GM21423 (cell line): ENCODE results near the gene PTGES.
"Not testable (repeated sequence)": the region's sequence is repeated elsewhere in the genome, so short reads cannot be mapped to it uniquely, and the experiment has no call there.

Experiments used
- ATAC-seq: cut with Tn5 transposase; IDR thresholded peaks from one replicate; pipeline ENCODE4 v1.9.1; 2021; ENCODE audit warnings: mild to moderate bottlenecking, moderate library complexity; ENCODE audit not compliant: unreplicated experiment

PTGES gene, protein sequence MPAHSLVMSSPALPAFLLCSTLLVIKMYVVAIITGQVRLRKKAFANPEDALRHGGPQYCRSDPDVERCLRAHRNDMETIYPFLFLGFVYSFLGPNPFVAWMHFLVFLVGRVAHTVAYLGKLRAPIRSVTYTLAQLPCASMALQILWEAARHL

DNA sequence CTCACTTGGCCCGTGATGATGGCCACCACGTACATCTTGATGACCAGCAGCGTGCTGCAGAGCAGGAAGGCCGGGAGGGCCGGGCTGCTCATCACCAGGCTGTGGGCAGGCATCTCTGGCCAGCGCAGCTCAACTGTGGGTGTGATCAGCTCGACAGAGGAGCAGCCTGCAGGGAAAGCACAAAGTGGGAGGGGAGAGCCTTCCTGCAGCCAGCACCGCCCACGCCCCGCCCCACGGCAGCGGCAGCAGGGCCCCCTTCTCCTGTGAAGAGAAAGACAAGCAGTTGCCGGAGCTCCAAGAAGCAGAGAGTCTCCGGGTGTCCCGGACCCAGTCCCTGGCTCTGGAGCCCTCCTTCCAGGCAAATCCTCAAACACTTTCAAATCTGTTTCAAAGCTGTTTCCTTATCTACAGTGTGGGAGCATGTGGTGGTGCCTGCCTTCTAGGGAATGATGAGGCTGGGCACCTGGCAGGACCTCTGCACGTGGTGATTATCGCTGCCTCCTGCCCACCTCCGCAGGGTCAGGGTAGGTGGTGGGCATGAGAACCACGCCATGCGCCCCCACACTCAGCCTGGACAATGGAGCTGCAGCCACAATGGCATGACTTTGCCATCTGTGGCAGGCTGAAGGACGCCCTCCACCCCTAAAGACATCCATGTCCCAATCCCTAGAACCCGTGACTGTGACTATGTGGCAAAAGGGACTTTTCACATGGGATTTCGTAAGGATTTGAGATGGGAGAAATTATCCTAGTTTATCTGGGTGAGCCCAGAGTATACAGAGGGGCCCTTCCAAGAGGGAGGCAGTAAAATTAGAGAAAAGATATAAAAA, at the start of gene PTGES:
TSS of gene PTGES (minus strand) at position 143 of the 830 bp plus-strand sequence. CDS start at position 113, 30 bp downstream.
- no peak for ATAC-seq

GRCh38 chr9:129801504-129801903, 48.7 kb upstream of the PTGES start:
- no peak for ATAC-seq

- ATAC-seq: no peak
These were observed 46.1 kb upstream of the PTGES start for GRCh38 chr9:129798973-129799372.

DNA sequence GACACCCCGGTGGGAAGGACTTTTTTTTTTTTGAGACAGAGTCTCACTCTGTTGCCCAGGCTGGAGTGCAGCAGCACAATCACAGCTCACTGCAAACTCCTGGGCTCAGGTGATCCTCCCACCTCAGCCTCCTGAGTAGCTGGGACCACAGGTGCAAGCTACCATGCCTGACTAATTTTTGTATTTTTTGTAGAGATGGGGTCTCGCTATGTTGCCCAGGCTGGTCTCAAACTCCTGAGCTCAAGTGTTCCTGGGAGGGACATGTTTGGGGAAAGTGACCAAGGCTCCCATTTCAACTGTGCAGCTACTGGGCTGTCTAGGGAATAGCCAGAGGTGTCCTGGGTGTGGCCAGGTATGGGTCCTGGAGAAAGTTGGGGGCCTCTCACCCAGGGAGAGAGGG, 43.2 kb upstream of the PTGES start:
- ATAC-seq: not testable (repeated sequence)

DNA sequence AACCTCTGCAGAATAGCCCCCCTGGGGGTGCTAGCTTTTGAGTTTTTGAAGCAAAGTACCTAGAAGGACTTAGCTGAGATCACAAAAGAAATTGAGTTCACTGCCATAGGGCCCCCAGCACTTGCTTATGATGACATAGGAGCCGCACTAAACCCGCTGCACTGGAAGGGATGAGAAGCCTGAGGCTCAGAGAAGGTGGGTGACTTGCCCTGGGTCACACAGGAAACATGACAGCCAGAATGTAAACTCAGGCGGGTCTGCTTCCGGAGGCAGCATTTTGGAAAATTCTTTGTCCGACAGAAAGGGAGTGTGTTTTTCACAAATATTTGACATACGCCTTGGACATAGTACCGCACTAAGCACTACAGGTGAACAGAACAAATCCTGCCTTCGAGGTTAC, 41.7 kb upstream of the PTGES start:
- no peak for ATAC-seq

GRCh38 chr9:129786481-129786880, 33.6 kb upstream of the PTGES start:
- no peak for ATAC-seq

DNA sequence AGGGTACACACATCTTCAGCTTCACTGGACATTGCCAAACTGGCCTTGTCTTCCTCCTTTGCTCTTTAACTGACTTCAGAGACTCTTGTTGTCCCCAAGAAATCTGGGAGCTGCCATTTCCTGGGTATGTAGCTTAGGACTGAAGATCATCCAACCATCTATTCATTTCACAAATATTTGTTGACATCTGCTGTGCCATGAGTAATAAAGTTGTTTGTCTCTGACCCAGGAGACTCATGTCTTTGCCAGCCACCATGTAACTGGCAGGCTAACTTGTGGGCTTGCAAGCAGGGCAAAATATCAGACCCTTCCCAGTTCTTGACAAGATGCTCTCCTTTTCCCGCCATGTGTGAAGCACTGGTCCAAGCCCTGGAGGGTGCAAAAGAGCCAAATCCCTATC, 33.0 kb upstream of the PTGES start:
- ATAC-seq: no peak

GRCh38 chr9:129784970-129785369, 32.1 kb upstream of the PTGES start:
- ATAC-seq: not testable (repeated sequence)

DNA sequence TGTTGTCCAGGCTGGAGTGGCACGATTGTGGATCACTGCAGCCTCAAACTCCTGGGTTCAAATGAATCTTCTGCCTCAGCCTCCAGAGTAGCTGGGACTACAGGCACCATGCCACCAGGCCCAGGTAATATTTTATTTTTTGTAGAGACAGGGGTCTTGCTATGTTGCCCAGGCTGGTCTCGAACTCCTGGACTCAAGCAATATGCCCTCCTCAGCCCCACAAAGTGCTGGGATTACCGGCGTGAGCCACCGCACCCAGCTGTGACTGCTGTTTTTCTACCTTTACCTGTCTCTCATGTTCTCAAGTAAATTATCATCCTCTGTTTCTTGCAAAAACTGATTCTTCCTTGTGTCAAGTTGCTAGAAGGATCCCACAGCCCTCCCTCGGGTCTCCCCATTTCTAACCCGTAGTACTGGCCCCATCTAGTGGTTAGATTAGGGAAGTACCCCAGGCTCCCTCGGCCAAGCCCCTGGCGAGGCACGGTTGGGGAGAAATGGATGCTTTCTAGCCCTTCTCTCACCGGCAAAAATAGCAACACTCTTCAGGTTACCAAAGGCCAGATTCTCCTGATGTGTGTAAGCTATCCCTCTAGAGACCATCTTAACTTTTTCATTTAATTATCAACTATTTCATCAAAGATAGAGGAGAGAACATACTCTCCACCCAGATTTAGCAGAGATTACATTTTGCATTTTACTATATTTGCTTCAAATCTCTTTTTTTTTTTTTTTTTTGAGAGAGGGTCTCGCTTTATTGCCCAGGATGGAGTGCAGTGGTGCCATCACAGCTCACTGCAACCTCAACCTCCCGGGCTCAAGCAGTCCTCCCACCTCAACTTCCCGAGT, 30.9 kb upstream of the PTGES start:
- ATAC-seq: no peak

DNA sequence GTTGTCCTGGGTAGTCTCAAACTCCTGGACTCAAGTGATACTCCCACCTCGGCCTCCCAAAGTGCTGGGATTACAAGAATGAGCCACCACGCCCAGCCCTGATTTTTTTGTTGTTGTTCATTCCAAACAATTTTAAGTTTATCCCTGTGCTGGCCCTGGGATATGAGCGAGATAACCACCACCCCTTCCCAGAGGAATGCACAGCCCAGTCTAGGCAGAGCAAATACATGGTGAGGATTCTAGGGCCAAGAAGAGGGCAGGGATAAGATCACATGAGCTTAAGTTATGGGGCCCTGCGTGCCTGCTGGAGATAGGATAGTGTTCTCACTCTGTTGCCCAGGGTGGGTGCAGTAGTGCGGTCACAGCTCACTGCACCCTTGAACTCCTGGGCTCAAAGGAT, 29.1 kb upstream of the PTGES start:
- ATAC-seq: no peak

DNA sequence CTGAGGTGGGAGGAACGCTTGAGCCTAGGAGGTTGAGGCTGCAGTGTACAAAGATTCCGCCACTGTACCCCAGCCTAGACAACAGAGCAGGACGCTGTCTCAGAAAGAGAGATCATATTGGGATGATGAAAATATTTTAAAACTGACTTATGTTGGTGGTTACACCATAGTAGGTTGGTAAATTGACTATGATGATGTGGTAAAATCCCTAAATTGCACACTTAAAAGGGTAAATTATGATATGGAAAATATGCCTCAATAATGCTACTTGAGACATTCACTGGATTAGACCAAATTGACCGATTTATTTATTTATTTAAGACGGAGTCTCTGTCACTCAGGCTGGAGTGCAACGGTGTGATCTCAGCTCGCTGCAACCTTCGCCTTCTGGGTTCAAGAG, 28.3 kb upstream of the PTGES start:
- no peak for ATAC-seq

DNA sequence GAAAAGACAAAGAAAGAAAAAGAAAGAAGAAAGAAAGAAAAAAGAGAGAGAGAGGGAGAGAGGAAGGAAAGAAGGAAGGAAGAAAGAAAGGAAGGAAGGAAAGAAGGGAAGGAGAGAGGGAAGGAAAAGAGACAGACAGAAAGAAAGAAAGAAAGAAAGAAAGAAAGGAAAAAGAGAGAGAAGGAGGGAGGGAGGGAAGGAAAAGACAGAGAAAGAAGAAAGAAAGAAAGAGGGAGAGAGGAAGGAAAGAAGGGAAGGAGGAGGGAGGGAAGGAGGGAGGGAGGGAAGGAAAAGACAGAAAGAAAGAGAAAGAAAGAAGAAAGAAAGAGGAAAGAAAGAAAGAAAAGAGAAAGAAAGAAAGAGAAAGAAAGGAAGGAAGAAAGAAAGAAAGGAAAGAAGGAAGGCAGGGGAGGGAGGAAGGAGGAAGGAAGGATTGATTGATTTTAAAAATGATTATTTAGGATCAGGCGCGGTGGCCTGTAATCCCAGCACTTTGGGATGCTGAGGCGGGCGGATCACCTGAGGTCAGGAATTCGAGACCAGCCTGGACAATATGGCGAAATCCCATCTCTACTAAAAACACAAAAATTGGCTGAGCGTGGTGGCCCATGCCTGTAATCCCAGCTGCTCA, 26.8 kb upstream of the PTGES start:
- ATAC-seq: no peak

- ATAC-seq: no peak
These were observed 25.6 kb upstream of the PTGES start for GRCh38 chr9:129778469-129778868.

DNA sequence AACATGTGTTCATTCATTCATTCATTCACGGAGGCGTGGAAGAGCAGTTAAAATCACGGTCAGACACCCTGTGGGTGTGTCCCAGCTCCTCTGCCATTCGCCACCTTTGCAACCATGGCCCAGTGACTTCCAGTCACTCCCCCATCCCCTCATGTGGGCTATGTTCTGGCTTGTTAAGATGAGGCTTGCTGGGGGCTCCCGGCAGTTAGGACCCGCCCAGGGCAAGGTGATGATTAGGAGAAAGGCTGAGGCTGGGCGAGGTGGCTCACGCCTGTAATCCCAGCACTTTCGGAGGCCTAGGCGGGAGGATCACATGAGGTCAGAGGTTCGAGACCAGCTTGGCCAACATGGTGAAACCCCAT, 24.9 kb upstream of the PTGES start:
- no peak for ATAC-seq

- ATAC-seq: no peak
These were observed 24.3 kb upstream of the PTGES start for GRCh38 chr9:129776938-129777768.

GRCh38 chr9:129776566-129776937, 23.7 kb upstream of the PTGES start:
- no peak for ATAC-seq

DNA sequence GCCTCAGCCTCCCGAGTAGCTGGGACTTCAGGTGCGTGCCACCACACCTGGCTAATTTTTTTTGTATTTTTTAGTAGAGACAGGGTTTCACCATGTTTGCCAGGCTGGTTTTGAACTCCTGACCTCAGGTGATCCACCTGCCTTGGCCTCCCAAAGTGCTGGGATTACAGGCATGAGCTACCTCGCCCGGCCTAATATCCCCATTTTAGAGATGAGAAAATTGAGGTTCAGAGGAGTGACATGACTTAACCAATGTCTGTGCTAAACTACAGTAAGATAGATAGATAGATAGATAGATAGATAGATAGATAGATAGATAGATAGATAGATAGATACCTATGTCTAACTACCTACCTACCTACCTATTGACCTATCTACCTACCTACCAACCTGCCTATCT, 23.3 kb upstream of the PTGES start:
- ATAC-seq: not testable (repeated sequence)

DNA sequence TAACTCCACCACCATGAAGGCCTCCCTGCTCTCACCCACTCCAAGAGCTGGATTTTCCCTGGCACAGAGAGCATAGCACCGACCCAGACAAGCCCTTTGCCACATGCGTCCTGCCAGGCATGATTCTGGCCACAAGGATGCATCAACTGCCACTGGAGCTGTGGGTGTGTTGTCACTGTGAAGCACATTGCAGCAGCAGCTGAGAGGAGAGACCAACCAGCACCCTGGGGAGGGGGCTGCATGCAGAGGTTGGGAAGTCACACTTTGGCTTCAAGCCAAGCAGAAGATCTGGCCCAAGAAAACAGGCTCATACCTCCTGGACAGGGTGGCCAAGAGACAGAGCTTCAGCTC, 22.6 kb upstream of the PTGES start:
- ATAC-seq: no peak

DNA sequence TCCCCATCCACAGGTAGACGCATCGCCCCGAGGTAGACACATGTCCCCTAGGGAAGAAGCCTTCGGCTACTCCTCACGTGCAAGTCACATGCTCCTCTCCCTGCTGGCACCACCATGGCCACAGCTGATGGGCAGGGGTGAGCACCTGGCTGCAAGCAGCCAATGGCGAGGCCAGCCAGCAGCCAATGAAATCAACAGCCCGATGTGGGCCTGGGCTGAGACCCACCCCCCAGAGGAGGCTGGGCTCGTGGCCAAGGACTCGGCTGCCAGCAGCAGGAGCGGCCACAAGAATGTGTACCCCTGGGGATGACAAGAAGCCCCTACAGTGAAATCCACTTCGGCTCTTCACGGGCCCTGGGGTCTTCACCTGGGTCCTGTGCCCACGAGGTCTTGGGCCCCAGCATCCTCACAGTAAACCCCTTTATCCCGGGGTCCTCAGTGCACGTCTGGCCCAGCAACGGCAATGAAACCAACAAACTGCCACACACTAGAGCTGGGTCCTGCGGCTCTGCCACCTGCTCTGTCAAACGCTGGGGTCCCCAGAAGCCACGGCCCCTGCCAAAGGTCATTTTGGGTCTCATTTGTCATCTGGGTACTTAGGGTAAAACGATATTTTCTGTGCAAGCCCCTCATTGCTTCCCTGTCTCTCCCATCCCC, 22.1 kb upstream of the PTGES start:
- no peak for ATAC-seq
